Dermis microvascular lymphatic vessel endothelial cell (primary cell): ENCODE results near the gene OR2C1. TPM values are rescaled to one million over a fixed set of nuclear protein-coding genes. Genes with fewer than 3 reads are reported as not detected.

Source experiments
- DNase-seq, 2 donors: peaks; one replicate each; pipeline versions ENCODE4 v3.0.0 to v3.0.0-alpha.2; 2010; ENCODE audit warnings: low read depth in 2 of 2
- total RNA-seq: library from RNA; depleted of rRNA; stranded (reverse); fragments of >200 nt; gene quantifications from 2 replicates; pipeline ENCODE4 v1.2.1, GENCODE V29; 2014

The OR2C1 gene
- total RNA-seq: under 0.01 TPM in 1 of 2 replicates, not detected in the other

DNA sequence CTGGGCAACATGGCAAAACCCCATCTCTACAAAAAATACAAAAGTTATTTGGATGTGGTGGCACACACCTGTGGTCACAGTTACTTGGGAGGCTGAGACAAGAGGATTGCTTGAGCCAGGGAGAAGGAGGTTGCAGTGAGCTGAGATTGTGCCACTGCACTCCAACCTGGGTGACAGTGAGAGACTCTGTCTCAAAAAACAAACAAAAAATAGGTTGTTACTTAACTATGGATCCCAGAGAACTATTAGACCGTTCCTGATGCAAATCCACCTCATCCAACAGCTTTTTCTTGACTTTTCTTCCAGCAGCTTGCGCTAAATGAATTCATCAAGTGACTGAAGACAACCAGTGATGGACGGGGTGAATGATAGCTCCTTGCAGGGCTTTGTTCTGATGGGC, at the start of gene OR2C1:
TSS of gene OR2C1 (plus strand) at position 301 of the 400 bp plus-strand sequence. CDS start at position 353, 52 bp downstream.
- DNase-seq: no peak

DNA sequence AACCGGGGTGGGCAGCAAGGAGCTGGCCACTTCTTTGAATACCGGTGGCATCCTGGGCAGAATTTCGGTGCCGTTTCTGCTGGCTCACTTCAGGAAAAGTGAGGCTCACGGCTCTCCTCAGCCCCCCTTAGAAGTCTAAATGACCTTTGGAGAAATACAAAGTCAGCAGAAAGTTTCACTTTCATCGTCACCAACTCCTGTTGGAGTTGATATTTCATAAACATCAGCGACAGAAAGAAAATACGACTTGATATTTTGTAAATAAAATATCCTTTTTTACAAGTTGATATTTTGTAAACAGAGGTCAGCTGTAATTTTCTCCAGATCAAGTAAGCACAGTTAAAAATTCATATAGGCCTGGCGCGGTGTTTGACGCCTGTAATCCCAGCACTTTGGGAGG, 49.6 kb upstream of the OR2C1 start:
- no peak for DNase-seq

DNA sequence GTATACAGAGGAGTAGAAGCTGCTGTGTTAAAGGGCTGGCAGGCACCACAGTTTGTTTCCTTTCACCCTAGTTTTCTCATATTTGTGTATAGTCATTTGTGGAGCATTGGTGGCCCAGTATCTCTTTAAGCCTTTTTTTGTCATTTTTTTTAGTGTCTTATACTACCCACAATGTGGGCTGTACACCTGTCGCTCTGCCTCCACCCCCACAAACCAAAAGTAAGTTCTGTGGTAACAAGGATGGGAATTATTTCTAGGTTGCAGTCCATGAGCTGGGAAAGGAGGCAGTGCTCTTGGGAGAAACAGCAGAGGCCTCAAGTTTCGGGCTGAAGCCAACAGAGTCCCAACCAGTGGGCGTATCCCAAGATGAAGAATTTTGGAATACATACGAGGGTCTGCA, 44.2 kb upstream of the OR2C1 start:
- no peak for DNase-seq

DNA sequence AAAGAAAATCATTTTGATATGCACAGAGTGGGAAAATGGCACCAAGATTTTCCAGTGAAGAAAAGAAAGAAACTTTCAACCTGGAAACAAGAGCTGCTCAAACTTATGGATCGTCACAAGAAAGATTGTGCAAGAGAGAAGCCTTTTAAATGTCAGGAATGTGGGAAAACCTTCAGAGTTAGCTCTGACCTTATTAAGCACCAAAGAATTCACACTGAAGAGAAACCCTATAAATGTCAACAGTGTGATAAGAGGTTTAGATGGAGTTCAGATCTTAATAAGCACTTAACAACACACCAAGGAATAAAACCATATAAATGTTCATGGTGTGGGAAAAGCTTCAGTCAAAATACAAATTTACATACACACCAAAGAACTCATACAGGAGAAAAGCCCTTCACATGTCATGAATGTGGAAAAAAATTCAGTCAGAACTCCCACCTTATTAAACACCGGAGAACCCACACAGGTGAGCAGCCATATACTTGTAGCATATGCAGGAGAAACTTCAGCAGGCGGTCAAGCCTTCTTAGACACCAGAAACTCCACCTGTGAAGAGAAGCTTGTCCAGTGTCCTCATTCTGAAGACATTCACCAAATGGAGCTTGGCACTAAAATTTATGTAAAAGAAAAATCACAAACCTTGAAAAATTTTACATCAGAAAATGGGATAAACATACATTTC, 38.2 kb upstream of the OR2C1 start:
- peak in 1 of 2 donors; percentile 13 for DNase-seq

DNA sequence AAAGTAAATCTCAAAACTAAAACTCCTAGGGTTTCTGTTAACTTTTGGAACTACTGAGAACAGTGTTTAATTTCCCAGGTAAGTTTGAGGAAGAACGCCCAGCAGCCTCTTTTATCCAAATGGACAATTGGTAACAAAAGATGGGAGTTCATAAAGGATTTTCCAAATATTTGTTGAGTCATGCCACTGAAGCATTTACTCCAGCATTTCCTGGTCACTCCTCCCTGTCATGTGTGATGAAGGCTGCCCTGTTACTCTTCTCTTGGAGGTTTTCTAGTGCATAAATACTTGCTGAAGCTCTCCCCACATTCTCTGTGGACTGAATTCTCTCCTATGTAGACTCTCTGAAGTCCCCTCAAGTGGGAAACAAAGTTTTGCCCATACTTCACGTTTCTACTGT, 33.9 kb upstream of the OR2C1 start:
- DNase-seq: no peak

DNA sequence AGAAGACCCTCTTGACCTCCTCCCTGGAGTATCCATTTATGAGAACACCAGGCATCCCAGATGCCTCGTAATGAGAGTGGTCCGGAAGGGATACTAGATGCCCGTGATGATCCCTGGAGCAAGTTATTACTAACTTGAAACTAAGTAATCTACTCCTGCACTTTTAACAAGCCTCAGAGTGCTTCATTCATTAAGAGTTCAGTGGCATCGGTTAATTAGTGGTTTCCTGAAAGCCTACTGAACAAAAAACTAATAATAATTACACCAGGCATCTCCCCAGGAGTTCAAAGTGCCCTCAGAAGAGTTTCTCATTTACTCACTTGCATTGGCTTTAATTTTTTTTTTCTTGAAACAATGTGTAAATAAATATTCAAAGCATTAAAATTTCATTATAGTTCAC, 28.2 kb upstream of the OR2C1 start:
- DNase-seq: no peak

DNA sequence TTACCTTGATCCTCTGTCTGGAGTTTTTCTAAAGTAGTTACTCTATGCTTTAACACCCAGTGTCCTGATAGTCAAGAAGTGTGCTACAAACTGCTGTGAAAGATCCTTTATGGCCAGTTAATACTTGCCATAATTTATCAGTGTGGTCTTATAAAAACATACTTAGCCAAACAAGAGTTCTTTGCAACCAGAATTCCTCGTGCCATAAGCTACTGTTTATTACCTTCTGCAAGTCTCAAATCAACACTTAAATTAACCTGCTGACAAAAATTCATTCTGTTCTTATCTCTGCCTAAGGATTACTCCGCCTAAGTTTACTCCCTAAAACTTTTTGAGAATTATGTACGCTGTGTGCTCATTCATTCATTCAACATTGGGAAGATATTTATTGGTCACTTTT, 27.6 kb upstream of the OR2C1 start:
- no peak for DNase-seq

DNA sequence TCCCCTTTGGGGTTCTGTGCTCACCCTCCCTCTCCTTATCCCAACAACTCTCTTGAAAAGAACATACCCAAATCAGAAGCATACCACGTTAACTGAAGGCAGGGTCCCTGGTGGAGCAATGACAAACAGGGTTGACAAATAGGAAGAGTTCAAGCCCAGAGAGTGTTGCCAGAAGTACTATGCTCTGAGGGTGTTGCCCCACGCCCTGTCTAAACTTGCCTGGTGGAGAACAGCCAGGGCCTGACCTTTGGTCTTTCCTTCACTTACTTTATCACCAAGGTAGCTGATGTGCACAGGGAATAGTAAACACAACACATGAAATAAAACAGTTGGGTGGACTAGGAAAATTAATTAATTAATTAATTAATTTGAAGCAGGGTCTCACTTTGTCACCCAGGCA, 27.0 kb upstream of the OR2C1 start:
- no peak for DNase-seq

DNA sequence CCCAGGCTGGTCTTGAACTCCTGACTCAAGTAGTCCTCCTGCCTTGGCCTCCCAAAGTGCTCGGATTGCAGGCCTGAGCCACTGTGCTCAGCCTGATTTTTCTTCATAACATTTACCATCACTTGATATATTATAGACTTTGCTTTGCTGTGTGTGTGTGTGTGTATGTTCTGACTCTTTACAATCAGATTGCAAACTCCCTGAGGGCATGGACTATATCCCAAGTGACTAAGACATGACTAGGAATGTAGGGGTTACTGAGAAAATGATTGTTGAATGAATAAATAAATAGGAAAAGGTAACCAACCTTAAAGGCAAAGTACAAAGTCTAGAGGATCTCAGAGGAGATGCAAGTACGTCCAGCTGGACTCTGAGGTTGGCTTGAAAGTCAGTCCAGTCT, 9.6 kb upstream of the OR2C1 start:
- DNase-seq: no peak

DNA sequence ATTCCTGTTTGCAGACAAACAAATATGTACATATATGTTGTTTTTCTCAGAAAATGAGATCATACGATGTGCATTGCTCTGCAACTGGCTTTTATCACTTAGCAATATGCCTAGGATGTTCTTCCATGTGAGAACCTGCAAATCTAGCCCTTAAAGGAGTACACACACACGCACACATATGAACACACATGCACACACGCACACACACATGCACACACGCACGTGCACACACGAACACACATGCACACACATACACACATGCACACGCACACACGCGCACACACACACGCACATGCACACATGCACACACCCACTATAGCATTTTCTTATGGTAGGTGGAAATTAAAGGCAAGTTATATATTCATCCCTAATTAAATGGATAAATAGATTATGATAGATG, 8.1 kb upstream of the OR2C1 start:
- no peak for DNase-seq

DNA sequence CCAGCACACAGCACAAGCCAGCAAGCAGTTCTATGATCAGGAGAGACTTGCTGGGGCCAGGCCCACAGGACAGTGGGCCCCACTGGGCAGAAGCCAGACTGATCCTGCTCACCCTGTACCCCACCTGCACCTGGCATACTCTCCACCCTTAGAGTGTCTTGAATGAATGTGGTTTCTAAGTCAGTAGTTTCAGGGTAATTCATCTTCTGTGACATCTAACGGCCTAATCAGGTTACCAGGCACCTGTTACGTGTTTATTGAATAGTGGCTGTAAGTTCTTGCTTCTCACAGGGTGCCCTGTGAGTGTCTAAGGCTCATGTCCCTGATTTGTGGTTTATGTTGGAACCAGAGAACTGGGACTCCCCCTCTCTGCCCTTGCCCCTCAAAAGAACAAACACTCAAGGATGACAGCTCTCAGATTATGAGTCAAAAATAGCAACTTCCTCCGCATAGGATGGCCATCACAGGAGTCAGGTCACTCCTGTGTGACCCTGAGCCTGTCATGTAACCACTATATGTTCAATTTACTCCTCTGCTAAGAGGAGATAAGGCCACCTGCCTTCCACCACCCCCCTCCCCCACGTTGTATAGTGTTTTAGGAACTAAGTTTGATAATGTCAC, 7.0 kb upstream of the OR2C1 start:
- no peak for DNase-seq

DNA sequence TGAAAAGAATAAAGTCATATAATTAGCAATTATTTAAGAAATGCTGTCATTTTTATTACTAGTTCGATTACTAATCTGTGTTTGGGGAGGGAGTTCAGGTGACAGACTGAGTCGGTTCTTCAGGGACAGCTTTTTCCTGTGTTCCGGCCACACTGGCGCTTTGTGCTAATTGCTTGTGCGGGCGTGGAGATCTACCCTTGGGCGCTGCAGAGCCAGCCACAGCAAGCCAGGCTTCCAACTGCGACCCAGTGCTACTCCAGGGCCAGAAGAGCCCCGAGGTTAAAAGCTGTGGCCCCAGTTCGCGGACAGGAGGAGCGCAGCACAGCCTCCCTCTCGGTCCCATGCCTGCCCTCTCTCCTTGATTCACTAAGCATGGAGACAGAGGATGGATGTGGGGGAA, 6.5 kb upstream of the OR2C1 start:
- DNase-seq: no peak

DNA sequence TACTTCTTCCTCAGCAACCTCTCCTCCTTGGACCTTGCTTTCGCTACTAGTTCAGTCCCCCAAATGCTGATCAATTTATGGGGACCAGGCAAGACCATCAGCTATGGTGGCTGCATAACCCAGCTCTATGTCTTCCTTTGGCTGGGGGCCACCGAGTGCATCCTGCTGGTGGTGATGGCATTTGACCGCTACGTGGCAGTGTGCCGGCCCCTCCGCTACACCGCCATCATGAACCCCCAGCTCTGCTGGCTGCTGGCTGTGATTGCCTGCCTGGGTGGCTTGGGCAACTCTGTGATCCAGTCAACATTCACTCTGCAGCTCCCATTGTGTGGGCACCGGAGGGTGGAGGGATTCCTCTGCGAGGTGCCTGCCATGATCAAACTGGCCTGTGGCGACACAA, 429 bp downstream of the OR2C1 start:
- no peak for DNase-seq

DNA sequence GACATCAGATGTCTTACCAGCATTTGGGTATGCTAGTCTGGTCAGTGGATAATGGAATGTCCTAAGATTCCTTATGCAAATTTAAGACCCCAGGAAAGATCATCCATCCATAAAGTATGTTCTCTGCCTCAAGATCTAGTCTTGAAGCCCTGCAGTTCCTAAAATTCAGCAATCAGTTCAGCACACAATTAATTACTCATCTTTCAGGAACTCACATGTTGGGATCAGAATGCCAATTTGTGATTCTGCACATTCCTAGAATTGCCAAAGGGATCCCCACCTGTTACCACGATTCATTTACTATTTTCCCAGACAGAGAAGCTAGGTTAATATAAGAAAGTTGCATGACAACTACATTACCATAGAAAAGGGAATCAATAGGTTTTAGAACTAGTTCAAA, 3.2 kb downstream of the OR2C1 start:
- DNase-seq: no peak

DNA sequence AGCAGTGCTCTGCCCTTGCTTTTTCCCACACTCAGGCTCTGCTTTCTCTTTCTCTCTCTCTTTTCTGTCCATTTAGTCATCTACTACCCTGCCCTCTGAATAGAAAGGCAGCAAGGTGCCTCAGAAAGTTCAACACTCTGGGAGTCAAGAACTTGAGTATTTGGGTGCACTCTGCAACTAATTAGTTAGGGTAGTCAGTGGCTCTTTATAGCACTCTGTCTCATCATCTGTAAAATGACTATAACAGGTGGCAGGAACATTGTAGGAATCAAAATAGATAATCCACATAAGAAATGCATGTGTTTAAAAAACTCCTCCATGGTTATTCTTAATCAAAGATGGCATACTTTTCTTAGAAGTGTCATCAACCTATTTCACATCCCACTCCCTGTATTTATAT, 7.2 kb downstream of the OR2C1 start:
- DNase-seq: no peak

DNA sequence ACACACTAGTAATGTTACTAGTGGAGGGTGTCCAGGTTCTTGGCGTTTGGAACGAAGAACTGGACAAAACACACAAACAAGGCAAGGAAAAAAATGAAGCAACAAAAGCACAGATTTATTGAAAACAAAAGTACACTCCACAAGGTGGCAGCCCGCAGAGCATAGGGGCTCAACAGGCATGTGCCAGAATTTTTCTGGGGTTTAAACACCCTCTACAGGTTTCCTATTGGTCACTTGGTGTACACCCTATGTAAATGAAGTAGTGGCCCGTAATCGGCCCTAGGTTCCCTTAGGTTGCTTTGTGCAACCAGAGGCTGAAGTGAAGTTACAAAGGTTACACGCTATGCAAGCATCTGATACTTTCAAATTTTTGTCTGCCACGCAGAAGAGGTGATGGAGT, 8.1 kb downstream of the OR2C1 start:
- peak in 1 of 2 donors; percentile 12 for DNase-seq

DNA sequence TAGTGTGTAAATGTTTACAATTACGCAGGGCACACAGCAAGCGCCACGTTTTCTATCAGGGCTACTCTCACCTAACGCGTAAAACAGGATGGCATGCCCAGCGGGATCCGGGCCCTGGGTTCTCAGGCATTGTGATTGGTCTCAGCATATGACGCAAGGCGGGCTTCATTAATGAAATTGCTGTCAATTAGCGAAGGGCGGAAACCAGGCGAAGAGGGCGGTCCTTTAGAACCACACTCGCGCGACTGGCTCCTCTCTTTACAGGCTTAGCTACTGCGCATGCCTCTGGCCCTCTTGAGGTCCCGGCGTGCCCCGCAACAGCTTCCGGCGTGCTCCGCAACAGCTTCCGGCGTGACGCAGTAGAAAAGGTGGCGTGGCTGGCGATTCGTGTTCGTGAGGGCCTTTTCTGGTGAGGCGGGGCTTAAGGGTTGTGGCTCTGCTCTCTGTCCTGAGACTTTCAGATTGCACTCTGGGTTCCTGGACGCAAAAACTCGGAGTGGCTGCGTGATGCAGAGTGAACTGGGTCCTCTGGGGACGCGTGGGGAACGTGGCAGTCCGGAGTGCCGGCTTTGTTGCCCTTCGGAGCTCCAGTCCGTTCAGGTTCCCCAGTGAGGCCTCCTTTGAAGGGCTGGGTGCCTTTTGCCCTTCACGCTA, 9.2 kb downstream of the OR2C1 start:
- peak; percentile 86 to 89 for DNase-seq

DNA sequence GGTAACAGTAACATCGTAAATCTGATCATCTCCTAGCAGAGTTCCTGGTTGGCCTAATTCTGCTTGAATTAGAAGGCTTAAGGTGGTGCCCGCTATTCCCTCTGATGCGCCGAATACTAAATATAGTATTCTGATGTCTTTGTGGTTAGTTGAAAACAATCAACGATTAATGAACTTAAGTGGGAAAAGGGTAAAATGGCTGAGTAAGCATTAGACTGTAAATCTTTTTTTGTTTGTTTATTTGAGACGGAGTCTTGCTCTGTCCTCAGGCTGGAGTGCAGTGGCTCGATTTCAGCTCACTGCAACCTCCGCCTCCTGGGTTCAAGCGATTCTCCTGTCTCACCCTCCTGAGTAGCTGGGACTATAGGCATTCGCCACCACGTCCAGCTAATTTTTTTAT, 13.4 kb downstream of the OR2C1 start:
- DNase-seq: no peak

DNA sequence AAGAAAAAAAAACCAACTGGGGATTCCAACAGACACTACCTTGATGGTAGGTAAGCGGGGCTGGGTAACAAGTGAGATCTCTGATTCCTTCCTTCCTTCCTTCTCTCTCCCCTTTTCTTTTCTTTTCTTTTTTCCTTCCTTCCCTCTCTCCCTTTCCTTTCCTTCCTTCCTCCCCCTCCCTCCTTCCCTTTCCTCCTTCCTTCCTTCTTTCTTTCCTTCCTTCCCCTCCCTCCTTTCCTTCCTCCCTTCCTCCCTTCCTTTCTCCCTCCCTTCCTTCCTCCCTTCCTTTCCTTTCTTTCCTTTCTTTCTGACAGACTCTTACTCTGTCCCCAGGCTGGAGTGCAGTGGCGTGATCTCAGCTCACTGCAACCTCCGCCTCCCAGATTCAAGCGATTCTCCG, 20.0 kb downstream of the OR2C1 start:
- no peak for DNase-seq

DNA sequence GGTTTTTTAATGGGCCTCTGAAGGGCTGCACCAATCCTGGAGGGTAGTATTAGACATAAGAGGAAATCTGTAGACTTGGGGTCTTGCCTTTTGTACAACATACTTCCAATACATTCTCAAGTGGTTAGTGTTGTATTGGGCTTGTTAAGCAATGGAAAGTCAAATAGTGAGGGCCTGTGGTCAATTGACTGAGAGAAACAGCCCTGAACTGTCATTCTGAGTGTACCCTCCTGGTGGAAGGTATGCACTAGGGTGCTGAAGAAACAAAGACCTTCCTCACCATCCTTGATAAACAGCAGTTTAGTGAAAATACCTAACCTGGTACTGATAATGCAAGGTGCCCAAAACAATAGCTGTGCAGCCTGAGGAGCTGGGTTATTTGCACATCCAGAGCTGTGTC, 22.2 kb downstream of the OR2C1 start:
- no peak for DNase-seq

DNA sequence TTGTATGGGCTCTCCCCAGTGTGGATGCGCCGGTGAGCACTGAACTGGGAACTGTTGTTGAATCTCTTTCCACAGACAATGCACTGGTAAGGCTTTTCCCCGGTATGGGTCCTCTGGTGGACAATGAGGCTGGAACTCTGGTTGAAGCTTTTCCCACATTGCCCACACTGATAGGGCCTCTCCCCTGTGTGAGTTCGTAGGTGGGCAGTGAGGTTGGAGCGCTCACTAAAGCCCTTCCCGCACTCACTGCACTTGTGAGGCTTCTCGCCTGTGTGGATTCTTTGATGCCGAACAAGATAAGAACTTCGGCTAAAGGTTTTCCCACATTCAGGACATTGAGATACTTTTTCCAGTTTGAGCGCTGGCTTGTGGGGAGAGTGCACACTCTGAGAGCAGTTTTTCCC, 27.4 kb downstream of the OR2C1 start:
- no peak for DNase-seq

DNA sequence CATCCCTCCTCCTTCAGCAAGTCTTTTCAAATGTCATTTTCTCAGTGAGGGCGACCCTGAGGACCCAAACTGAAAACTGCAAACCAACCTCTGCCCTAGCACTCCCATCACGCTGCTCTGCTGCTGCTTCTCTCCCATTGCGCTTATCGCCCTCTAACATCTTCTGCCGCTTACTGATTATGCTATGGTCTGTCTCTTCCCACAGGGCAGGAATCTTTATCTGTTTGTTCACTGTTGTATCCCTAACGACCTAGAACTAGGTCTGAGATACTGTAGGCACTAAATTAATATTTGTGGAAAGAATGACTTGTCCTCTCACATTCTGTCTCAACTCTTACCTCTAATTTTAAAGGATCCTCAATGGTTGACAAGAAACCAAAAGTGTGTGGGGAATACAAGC, 32.6 kb downstream of the OR2C1 start:
- no peak for DNase-seq
